ENCODE measurements around the gene SHANK1. TPM values are rescaled to one million over a fixed set of nuclear protein-coding genes. Genes with fewer than 3 reads are reported as not detected.

The SHANK1 gene
- total and polyA plus RNA-seq, 4 donors = 0.06 to 0.28 (median 0.17) TPM; not detected in 1

DNA sequence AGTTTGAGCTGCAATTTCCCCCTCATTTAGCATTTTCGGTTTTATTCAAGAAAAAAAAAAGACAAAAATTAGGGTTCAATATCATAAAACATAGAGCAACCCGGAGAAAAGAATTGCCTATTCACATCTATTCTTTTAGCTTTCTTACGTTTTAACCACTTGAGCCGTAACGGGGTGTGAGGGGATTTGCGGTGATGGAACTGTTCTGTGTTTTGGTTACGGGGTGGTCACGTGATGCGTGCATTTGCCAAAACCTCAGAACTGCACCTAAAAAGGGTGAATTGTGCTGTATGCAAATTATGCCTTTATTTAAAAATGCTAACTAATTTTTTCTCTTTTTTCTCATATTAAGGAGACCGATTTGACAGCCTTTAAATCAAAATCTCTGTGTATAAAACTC lies 25.6 kb upstream of the SHANK1 start:
- Histone ChIP-seq H3K9me3 (ENCODE audit: control insufficient read depth in 4 of 4, low read length in 3 of 4) (no peaks in the 10 kb centered on the region), H3K4me3 (ENCODE audit: low read depth in 1 of 3, low read length in 3 of 3) (no peak overlapping the region), H3K4me1 (ENCODE audit: control insufficient read depth in 4 of 4, insufficient read depth in 4 of 4, low read length in 3 of 4) (no peaks in the 10 kb centered on the region), H3K36me3 (ENCODE audit: control insufficient read depth in 4 of 4, insufficient read depth in 3 of 4, low read depth in 1 of 4, low read length in 3 of 4) (no peaks in the 10 kb centered on the region), H3K27ac (ENCODE audit: low read depth in 1 of 2, low read length in 2 of 2) (no peak overlapping the region), H3K27me3 (ENCODE audit: control insufficient read depth in 4 of 4, insufficient read depth in 4 of 4, low read length in 3 of 4) (no peaks in the 10 kb centered on the region), H3K9ac (ENCODE audit: low read depth in 1 of 2, low read length in 2 of 2) (no peak overlapping the region)
- TF ChIP-seq, protein P1, sequence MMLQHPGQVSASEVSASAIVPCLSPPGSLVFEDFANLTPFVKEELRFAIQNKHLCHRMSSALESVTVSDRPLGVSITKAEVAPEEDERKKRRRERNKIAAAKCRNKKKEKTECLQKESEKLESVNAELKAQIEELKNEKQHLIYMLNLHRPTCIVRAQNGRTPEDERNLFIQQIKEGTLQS (IDR thresholded peaks at IDR 0.05) = no peak
- no peak for TF ChIP-seq ZBTB33 (IDR thresholded peaks at IDR 0.05)
- no peak for TF ChIP-seq RXRA (IDR thresholded peaks at IDR 0.05)
- TF ChIP-seq, protein P2, sequence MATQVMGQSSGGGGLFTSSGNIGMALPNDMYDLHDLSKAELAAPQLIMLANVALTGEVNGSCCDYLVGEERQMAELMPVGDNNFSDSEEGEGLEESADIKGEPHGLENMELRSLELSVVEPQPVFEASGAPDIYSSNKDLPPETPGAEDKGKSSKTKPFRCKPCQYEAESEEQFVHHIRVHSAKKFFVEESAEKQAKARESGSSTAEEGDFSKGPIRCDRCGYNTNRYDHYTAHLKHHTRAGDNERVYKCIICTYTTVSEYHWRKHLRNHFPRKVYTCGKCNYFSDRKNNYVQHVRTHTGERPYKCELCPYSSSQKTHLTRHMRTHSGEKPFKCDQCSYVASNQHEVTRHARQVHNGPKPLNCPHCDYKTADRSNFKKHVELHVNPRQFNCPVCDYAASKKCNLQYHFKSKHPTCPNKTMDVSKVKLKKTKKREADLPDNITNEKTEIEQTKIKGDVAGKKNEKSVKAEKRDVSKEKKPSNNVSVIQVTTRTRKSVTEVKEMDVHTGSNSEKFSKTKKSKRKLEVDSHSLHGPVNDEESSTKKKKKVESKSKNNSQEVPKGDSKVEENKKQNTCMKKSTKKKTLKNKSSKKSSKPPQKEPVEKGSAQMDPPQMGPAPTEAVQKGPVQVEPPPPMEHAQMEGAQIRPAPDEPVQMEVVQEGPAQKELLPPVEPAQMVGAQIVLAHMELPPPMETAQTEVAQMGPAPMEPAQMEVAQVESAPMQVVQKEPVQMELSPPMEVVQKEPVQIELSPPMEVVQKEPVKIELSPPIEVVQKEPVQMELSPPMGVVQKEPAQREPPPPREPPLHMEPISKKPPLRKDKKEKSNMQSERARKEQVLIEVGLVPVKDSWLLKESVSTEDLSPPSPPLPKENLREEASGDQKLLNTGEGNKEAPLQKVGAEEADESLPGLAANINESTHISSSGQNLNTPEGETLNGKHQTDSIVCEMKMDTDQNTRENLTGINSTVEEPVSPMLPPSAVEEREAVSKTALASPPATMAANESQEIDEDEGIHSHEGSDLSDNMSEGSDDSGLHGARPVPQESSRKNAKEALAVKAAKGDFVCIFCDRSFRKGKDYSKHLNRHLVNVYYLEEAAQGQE (IDR thresholded peaks at IDR 0.05) = no peak
- no peak for TF ChIP-seq HNF4G (IDR thresholded peaks at IDR 0.05)
- TF ChIP-seq RAD21 (IDR thresholded peaks at IDR 0.05) = no peak
- TF ChIP-seq YY1 (IDR thresholded peaks at IDR 0.05) = no peak
- no peak for TF ChIP-seq GABPA (IDR thresholded peaks at IDR 0.05 in 1 of 2, conservative IDR thresholded peaks at IDR 0.05 in 1 of 2)
- TF ChIP-seq TAF1 (conservative IDR thresholded peaks at IDR 0.05) = no peak
- TF ChIP-seq HNF4A (conservative IDR thresholded peaks at IDR 0.05) = no peak
- TF ChIP-seq SP1 (IDR thresholded peaks at IDR 0.05) = no peak
- TF ChIP-seq MAX (IDR thresholded peaks at IDR 0.05) = no peak
- TF ChIP-seq JUND (IDR thresholded peaks at IDR 0.05) = no peak
- TF ChIP-seq FOXA1 (IDR thresholded peaks at IDR 0.05) = no peak
- TF ChIP-seq EGR1 (IDR thresholded peaks at IDR 0.05; ENCODE audit: low read depth in 2 of 2) = no peak
- no peak for TF ChIP-seq NR2F2 (IDR thresholded peaks at IDR 0.05)
- no peak for TF ChIP-seq FOXA2 (IDR thresholded peaks at IDR 0.05)
- TF ChIP-seq, protein P3, sequence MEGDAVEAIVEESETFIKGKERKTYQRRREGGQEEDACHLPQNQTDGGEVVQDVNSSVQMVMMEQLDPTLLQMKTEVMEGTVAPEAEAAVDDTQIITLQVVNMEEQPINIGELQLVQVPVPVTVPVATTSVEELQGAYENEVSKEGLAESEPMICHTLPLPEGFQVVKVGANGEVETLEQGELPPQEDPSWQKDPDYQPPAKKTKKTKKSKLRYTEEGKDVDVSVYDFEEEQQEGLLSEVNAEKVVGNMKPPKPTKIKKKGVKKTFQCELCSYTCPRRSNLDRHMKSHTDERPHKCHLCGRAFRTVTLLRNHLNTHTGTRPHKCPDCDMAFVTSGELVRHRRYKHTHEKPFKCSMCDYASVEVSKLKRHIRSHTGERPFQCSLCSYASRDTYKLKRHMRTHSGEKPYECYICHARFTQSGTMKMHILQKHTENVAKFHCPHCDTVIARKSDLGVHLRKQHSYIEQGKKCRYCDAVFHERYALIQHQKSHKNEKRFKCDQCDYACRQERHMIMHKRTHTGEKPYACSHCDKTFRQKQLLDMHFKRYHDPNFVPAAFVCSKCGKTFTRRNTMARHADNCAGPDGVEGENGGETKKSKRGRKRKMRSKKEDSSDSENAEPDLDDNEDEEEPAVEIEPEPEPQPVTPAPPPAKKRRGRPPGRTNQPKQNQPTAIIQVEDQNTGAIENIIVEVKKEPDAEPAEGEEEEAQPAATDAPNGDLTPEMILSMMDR (IDR thresholded peaks at IDR 0.05; ENCODE audit: low read depth, low read length, missing input control) = no peak
- WGBS = 74% methylated on average over 10 of the region's 10 CpGs
- no peak for DNase-seq (ENCODE audit: low spot score)

Measured in liver (tissue), 9 donors.